Glutamatergic neuron (in vitro differentiated cells): ENCODE data around the gene SLC7A1. TPM values are rescaled to one million over a fixed set of nuclear protein-coding genes. Genes with fewer than 3 reads are reported as not detected.

Experiments used
- DNase-seq: peaks from one replicate; pipeline ENCODE4 v3.0.0; 2022
- H3K27ac Mint-ChIP-seq: one replicate; pipeline ENCODE4 v1.8.0; 2020; ENCODE audit warnings: mild to moderate bottlenecking, mixed read lengths, inconsistent platforms; ENCODE audit not compliant: unreplicated experiment
- H3K27me3 Mint-ChIP-seq: one replicate; pipeline ENCODE4 v1.8.0; 2020; ENCODE audit warnings: mild to moderate bottlenecking, moderate library complexity, mixed read lengths, inconsistent platforms; ENCODE audit not compliant: unreplicated experiment
- H3K36me3 Mint-ChIP-seq: one replicate; pipeline ENCODE4 v1.8.0; 2020; ENCODE audit warnings: mild to moderate bottlenecking, mixed read lengths, inconsistent platforms; ENCODE audit not compliant: unreplicated experiment
- H3K4me1 Mint-ChIP-seq: one replicate; pipeline ENCODE4 v1.8.0; 2020; ENCODE audit warnings: mild to moderate bottlenecking, low read depth, mixed read lengths, inconsistent platforms; ENCODE audit not compliant: unreplicated experiment
- H3K4me3 Mint-ChIP-seq: one replicate; pipeline ENCODE4 v1.8.0; 2020; ENCODE audit warnings: mild to moderate bottlenecking, mixed read lengths, inconsistent platforms; ENCODE audit not compliant: unreplicated experiment
- H3K9me3 Mint-ChIP-seq: one replicate; pipeline ENCODE4 v1.8.0; 2020; ENCODE audit warnings: mild to moderate bottlenecking, moderate library complexity, mixed read lengths, inconsistent platforms; ENCODE audit not compliant: unreplicated experiment
- CTCF ChIP-seq: fragments of 200-600 bp; sonication (generic); IDR thresholded peaks from one replicate; pipeline ENCODE4 v1.5.0; 2021; ENCODE audit not compliant: partially characterized antibody, unreplicated experiment
- total RNA-seq: library from RNA; stranded (reverse); fragmentation: NEBNext Ultra II Directional; extraction: Animal tissue kit (Norgen Biotek cat#: 25700); gene quantifications from one replicate; pipeline ENCODE4 v1.2.1, GENCODE V29; 2021; ENCODE audit not compliant: unreplicated experiment

SLC7A1 gene
- total RNA-seq, 1 donor from 2014 or later = 89.8 TPM

- Mint-ChIP-seq H3K9me3 (peaks cover 13% of the 10 kb centered on the region), H3K27me3 (peaks cover 14% of the 10 kb centered on the region), H3K4me1 (peaks cover 33% of the 10 kb centered on the region), H3K4me3 (no peak overlapping the region), H3K36me3 (no peaks in the 10 kb centered on the region), H3K27ac (no peak overlapping the region)
- DNase-seq = no peak
- TF ChIP-seq CTCF = no peak
Measured at GRCh38 chr13:29499506-29500165, 95.9 kb downstream of the SLC7A1 start.

GRCh38 chr13:29498426-29499040 lies 97.0 kb downstream of the SLC7A1 start:
- H3K27ac Mint-ChIP-seq = no peak overlapping the region
- DNase-seq = no peak
- no peaks in the 10 kb centered on the region for H3K36me3 Mint-ChIP-seq
- peaks cover 17% of the 10 kb centered on the region for H3K27me3 Mint-ChIP-seq
- TF ChIP-seq CTCF = no peak
- peaks cover 16% of the 10 kb centered on the region for H3K9me3 Mint-ChIP-seq
- H3K4me3 Mint-ChIP-seq = no peak overlapping the region
- H3K4me1 Mint-ChIP-seq = peaks cover 41% of the 10 kb centered on the region

GRCh38 chr13:29497137-29497654 lies 98.3 kb downstream of the SLC7A1 start:
- Mint-ChIP-seq H3K27me3 (peaks cover 17% of the 10 kb centered on the region), H3K27ac (peak overlapping the region; percentile 62), H3K4me1 (peaks cover 43% of the 10 kb centered on the region), H3K36me3 (no peaks in the 10 kb centered on the region), H3K4me3 (peak overlapping the region; percentile 73), H3K9me3 (peaks cover 18% of the 10 kb centered on the region)
- TF ChIP-seq CTCF = no peak
- DNase-seq = peak; percentile 68

GRCh38 chr13:29496241-29496712 lies 99.2 kb downstream of the SLC7A1 start:
- Mint-ChIP-seq H3K27ac (peak overlapping the region; percentile 62), H3K36me3 (no peaks in the 10 kb centered on the region)

More at GRCh38 chr13:29496241-29496712, 99.2 kb downstream of the SLC7A1 start:
- Mint-ChIP-seq H3K4me1 (peaks cover 39% of the 10 kb centered on the region), H3K9me3 (peaks cover 18% of the 10 kb centered on the region), H3K4me3 (peak overlapping the region; percentile 73), H3K27me3 (peaks cover 17% of the 10 kb centered on the region)
- DNase-seq = no peak
- TF ChIP-seq CTCF = no peak
